Midbrain (tissue), 1 donor: ENCODE data around the gene CDH4.
A peak's percentile ranks its signal among the peaks of the same experiment; 100 is the strongest.

Experiments used
- DNase-seq: peaks from one replicate; lab custom pipeline; 2025; lab: John Stamatoyannopoulos, UW

Gene CDH4

DNA sequence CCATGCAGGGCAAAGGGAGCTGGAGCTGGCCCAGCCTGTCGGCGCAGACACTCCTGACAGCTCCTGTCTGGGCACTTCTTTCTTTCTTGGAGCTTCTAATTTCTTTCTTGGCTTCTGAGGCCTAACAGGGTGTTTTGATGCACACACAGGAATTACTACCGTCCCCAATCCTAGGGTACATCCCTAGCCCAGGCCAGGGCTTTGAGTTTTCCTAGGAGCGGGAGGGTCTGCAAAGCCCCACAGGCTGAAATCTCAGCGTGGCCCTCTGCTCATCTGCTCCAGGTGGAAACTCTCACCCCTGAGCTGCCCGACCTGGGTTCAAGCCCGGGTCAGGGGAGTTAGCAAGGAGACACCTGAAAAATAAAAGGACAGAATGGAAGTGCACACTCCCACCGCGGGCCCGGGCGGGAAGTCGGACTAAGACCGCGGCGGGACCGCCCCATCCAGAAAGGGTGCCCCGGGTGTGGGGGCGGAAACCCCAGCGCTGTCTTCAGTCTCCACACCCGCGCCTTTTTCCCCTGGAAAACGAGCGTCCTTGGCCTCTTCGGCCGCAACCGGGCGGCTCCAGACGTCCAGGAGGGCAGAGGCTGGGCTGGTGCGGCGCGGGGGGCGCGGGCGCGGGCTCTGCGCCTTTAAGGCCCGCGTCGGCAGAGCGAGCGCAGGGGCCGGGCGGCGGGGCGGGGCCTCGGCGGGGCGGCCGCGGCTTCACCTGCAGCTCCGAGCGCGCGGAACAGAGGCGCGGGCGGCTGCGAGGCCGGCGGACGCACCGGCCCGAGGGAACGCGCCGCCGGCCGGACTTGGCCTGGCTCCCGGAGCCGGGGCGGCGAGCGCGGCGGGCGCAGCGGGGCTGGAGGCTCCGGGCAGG, at the start of gene CDH4:
TSS of gene CDH4 (plus strand) at position 733 of the 865 bp plus-strand sequence.
- DNase-seq = no peak

DNA sequence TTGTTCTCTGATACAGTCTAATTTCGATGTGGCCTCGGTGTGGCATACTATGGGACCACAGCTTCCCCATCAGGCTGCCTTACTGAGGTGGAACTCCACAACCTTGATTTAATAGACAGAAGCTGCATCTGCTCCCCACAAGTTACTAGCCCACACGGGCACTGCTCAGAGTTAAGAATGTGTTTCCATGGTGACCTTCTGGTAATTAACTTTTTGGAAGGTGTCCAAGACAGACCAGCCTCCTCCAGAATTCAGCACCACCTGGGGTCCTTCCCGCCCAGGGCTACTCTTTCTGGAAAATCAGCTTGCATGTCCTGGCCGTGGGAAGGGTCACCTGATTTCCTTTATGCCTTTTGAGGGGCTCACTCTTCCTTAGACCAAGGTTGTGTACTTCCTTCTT, 48.7 kb upstream of the CDH4 start:
- DNase-seq = no peak

DNA sequence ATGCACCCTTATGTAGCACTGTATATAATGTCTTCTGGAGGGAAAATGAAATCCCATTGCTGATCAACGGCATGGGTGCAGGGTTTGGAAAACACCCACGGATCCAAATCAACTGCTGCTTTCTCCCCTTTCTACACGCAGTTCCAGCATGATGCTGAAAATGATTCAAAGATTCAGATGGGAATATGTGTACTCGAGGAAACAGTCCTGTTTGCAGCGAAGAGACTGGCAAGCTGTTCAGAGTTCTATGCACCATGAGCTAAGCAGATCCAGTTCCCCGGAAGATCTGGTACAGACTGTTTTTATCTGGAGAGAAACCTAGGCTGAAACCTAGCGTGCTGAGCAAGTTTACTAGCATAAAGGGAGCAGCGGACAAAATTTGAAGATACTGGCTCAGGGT, 47.9 kb upstream of the CDH4 start:
- no peak for DNase-seq

DNA sequence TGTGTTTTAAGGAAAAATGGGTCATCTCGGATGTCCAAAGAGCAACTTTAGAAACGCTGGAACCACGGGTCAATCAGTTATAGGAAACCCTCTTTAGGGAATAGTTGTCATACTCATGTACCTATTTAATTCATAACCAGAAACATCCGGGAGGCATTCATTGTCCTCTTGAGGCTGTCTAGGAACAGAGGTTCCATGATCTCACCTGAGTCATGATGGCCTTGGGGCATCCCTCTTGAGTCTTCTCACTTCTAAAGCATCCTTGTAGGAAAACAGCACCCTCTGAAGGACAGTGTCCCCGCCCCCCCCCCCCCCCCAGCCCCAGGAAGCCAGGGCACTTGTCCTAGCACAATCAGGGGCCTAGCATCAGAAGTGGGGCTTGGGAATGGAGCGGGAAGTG, 46.3 kb upstream of the CDH4 start:
- DNase-seq = no peak

DNA sequence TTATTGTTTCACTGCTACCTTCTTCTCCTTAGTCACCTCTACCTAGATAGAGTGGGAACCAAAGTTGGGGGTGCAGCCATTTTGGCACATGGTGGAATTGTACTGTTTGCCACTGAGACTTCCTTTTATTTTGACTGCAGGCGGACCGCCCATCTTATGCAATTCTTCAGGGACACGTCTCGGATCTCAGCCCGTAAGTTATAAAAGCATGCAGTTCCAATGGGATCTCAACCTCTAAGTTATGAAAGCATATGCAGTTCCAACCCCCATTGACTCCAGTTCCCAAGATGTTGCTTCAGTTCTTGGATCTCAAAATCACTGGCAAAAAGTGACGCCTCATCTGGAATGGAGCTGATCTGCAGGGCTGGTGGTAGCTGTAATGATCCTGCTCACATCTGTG, 41.2 kb upstream of the CDH4 start:
- no peak for DNase-seq

DNA sequence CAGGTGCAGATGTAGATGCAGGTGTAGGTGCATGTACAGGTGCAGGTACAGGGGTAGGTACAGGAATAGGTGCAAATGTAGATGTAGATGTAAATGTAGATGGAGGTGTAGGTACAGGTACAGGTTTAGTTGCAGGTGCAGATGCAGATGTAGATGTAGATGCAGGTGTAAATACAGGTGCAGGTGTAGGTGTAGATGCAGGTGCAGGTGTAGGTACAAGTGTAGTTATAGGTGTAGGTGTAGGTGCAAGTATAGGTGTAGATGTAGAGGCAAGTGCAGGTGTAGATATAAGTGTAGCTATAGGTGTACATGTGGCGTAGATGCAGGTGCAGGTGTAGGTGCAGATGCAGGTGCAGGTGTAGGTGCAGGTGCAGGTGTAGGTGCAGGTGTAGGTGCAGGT, 34.2 kb upstream of the CDH4 start:
- no peak for DNase-seq

DNA sequence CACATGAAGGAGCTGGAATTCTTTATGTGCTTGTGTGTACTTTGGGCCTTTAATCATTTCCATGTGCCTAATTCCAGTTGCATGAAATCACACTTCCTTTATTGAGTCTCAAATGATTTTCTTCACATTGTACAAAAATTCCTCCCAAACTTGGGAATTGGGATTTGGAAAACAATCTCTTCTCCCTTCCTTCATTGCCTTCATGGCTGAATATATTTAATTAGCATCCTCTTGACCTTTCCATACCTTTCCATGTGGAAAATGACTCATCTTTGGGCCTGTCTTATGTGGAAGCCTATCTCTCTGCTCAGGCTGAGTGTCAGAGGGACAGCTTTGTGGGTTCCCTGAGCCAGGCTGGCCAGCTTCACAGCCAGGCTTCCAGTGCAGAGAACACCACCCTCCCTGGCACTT, 33.0 kb upstream of the CDH4 start:
- DNase-seq = no peak

DNA sequence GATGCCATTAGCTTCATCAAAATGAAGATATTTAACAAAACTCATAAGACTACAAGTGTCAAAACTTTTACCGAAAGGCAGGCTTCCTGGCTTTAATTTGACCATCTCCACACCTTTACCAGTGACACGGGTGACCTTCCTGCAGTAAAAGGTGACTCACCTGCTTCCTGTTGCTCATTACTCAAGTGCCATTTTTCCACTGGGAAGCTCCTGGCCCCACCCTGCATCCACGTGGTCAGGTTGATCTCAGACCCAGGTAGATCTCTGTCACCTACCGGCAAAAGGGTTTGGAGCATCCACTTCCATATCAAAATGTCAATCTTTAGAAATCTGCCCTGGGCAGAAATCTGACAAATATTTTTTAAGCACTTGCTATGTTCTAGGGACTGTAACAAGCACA, 31.9 kb upstream of the CDH4 start:
- no peak for DNase-seq

DNA sequence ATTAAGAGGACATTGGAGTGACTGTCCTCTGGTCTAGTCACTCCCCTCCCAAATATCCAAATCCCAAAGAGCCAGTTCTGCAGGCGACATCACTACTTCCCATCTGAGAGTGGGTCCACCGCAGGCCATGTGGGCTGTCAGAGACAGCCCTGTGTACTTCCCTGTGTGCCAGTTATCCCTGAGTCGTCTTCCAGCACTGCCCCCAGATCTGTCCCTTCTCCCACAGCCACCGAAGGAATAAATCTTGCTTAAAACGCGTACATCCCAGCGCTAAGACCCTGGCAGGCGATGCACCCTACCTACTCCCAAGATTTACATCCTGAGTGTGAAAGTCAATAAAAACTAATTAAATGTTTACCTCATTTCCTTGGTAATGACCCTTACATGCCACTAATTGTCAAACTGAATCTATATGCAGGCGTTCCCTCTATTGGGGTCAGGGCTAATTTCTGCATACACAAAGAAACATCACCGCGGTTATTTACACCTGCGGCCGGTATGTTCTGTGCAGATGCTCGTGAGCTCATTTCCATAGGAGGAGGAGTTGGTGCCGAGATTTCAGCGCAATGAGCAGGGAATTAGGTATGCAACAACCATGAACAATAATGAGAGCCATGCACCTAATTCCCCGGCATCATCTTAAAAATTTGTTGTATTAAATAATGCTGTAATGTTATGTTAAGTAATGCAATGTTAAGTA, 31.3 kb upstream of the CDH4 start:
- DNase-seq = no peak

DNA sequence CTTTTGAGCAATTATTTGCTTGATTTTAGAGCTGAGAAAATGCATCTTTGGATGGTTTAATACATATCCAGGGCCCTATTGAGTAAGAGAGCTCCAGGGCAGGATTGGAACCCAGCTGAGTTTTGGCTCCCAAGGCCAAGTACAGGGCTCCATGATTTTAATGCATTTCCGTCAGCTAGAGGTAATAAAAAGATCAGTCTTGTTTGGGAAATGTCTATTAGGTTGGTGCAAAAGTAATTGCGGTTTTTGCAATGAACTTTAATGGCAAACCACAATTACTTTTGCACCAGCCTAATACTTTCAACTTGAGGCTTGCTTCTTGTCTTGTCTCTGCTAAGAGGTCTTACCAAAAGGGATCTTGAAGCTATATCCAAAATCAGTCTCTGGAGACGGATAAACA, 29.4 kb upstream of the CDH4 start:
- DNase-seq = no peak

DNA sequence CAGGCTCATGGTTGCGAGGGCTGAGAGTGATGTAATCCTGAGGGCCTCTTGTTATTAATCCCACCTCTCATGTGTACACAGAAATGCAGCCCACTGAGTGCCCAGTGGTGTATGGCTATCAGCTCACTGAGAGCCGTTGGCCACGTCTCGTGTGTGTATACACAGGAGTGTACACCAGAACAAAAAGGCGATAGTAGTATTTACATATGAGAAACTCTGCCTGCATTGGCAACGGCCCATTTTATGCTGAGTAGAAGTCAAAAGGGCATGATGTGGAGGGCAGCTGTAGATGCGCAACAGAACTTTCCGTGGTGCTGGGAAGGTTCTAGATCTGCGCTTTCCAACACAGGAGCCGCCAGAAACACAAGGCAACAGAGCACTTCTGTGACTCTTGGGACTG, 28.9 kb upstream of the CDH4 start:
- no peak for DNase-seq

DNA sequence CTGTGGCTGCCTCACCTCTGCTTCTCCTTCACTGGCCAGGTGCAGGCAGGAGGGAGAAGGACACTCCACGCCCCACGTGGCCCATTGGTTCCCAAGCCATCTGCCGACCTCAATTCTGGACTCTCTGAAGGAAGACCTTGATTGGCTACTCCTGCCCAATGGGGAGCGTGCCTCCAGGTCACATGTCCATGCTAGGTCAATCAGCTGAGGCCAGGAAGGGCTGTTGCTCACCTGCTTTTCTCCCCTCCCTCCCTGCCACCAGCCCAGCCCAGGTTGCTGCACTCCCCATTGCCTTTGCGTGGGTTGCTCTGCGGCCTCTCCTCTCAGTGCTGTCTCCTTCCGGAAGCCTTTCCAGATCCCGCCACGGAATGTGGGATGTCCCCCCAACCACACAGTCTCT, 21.9 kb upstream of the CDH4 start:
- DNase-seq = no peak

DNA sequence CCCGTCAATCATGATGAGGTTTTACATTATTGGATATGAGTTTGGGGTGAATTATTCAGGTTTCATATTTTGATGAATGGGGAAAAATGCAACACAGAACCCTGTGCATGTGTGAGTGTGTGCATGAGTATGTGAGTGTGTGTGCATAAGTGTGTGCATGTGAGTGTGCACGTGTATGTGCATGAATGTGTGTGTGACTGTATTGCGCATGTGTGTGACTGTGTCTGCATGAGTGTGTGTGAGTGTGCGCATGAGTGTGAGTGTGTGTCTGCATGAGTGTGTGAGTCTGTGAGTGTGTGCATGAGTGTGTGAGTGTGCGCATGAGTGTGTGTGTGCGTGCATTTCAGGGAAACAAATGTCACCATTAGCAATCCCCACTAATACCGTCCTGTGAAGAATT, 18.5 kb upstream of the CDH4 start:
- no peak for DNase-seq

DNA sequence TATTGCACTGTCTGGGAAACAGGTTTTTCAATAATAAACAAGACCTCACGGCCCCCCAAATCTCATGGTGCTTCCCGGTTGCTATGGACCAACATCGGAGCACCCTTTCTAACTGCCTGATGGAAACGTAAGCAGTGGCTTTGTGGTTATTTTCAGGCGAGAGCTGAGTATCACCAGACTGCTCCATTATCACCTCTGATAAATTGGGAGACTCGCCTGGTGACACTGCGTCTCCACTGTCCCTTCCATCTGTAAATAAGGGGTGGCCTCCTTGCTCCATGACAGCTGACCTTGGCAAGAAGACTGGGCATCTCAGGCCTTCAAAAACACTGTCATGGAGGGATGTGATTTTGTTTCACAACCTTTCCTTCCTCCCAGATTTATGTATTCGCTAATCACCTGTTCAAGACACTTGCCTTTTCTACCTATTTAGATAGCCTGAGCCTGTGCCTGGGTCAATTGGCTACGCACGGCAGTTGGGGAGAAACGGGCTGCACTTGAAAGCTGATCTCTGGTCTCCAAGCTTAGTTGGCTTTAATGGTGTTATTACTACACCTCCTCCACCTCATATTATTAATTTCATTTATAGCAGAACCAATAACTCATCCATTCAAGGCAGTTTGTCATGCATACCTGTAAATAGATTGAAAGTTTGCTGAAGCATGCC, 17.7 kb upstream of the CDH4 start:
- DNase-seq = no peak

DNA sequence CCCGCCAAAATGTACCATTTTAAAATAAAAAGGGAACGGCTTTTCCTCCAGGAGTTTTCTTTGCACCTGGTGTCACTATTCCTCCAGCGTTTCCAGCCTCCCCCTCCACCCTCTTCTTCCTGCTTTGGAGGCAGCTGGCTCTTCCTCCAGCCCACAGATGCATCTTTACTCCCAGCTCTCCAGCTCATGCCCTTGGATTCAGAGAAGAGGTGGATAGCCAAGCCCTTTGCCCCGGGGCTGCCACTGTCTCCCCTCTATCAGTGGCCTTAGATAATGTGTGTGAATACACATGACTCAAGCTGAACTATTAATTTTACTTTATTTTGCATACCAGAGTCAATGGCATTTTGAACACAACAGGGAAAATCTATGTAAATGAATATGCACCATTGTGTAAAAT, 15.3 kb upstream of the CDH4 start:
- no peak for DNase-seq

DNA sequence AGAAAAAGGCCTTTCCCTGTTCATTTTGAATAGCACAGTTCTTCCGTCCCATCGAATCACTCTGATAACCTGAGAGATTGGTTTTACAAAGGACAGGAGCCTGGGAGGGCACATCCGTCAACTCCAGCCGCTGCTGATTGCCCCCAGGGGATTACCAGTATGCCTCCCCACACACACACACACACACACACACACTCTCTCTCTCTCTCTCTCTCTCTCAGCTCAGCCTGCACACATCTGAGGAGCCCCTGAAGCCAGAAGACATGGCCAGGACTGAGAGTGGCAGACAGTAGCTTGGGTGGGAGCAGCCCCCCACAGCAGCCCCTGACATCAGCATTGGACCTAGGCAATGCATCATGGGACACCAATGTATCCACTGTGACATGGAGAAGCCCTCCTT, 13.2 kb upstream of the CDH4 start:
- no peak for DNase-seq

DNA sequence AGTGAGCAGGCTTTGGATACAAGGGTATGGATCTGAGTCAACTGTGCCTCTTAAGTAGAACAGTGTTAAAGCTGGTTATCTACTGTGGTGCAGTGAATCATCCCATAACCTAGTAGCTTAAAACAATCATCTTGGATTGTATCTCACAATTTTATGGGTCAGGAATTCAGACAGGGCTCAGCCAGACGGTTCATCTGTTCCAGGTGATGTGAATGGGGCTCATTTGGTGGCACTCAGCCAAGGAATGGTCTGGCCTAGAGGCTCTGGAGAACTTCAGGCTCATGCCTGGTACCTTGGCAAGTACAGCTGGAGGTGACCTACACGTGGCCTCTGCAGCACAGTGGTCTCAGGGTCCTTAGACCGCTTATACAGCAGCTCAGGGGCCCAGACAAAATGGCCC, 11.2 kb upstream of the CDH4 start:
- DNase-seq = no peak

DNA sequence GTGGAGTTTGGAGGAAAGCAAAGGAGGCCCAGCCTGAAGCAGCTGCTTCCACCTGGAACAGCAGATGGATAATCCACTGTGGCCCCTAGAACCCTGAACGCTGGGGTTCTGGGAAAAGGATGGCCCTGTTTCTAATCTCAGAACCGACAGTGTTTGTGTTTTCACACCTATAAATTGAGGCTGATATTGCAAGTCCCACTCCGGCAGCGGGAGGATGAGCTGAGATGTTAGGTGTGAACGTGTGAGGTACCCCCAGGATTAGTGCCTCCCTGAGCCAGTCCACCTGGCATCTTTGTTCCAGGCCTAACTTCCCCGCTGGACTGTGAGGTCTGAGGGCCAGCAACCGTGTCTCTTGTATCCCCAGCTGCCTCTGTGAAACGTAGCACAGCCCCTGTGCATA, 7.8 kb upstream of the CDH4 start:
- DNase-seq = no peak

DNA sequence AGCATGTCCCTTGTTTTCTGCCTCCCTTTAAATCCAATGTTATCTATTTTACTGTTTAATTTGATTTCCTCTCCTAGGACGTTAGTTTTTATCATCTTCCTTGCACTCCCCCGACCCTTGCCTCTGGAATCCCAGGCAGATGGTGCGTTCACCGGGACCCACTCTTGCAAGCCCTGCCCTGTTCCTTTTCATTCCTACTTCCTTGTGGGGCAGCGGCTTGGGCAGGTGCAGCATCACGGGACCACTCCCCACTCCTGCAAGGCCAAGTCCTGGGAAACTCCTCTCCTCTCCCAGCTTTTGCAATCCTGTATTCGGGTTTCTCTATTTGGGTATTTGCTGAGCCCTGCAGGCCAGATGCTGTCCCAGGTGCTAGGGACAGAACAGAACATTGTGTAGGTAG, 5.8 kb upstream of the CDH4 start:
- no peak for DNase-seq

DNA sequence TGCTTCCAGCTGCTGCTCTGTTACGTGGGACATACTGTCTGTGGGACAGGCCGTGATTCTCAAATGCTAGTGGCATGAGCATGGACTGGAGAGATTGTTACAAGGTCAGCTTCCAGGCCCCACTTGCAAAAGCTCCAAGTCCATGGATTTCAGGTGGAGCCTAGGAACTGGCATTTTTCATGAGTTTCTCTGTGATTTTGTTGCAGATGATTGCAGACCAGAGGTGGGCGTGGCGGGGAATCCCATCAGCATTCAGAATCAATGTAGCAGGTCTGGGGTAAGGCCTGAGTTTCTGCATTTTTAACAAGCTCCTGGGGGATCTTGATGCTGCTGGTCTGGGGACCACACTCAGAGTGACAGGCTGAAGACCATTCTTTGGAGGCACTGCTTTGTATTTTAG, 2.4 kb upstream of the CDH4 start:
- DNase-seq = no peak

DNA sequence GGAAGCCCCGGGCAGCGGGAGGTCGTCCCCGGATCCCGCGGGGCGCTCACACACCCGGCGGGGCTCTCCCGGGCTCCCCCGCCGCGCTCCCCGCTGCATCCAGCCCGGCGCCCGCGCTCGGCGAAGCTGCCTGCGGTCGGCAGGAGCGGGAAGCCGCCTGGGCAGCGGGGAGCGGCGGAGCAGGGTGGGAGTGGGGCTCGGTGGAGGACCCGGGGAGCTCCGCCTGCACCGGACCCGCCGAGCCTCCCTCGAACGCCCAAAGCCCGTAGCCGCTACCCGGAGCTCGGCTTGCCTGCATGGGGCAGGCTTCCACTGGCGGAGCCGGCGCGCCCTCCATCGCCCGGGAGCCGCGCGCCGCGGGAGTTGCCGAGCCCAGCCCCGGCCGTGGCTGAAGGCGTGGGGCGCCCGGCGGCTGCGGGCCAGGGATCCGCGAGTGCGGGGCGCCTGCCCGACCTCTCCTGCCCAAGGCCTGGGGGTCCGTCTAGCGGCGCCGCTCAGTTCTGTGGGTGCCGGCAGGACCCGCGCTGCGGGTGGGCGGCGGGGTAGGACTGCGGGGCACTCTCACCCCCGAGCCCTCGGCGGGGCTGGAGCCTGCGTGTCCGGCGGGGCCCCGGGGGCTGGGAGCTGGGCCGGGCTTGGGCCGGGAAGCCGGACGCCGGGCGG, 671 bp downstream of the CDH4 start:
- peak; percentile 11 for DNase-seq

DNA sequence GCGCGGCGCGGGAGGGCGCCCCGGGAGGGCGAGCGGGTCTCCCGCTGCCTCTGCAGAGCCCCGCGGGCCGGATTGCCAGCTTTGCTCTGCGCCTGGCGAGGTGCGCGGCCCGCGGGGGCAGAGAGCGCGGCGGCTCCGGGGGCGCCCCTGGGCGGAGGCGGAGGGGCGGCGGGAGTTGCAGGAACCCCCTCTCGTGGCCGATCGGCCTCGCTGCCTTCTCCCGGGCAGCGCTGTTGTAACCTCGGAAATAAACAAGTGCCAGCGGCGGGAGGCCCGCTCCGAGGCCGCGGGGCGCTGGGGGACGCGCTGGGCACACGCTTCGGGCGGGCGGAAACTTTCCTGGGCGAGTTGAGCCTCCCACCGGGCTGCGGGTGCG, 1.2 kb downstream of the CDH4 start:
- peak; percentile 20 for DNase-seq
